ENCODE measurements around the gene TEF. TPM values are rescaled to one million over a fixed set of nuclear protein-coding genes. Genes with fewer than 3 reads are reported as not detected.

The TEF gene
- total and polyA plus RNA-seq, 2 donors from 2014 or later: 19.4 to 34.9 TPM

DNA sequence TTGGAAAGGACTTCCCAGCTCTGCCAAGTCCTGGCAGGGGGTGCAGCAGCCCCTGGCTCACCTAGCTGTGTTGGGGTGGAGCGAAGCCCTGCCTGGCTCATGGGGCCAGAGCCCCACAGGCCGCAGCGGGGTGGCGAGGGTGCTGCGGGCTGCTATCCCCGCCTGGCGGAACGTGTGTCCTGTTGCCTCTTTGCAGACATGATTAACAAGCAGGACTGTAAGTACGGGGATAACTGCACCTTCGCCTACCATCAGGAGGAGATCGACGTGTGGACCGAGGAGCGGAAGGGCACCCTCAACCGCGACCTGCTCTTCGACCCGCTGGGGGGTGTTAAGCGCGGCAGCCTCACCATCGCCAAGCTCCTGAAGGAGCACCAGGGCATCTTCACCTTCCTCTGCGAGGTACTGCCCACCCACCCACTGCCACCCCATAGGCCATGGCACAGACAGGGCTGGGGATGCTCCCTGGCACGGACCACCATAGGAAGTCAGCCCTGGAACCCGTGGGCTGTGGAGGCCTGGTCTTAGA is 35.9 kb upstream of the TEF start:
- Histone ChIP-seq H3K27ac (ENCODE audit: low read depth in 2 of 2, low read length in 2 of 2) (no peak overlapping the region), H3K27me3 (ENCODE audit: control insufficient read depth, insufficient read depth, low read length) (no peaks in the 10 kb centered on the region), H3K4me3 (ENCODE audit: low read length in 3 of 3) (no peak overlapping the region), H3K9me3 (ENCODE audit: control insufficient read depth in 2 of 3, insufficient read depth in 1 of 3, low read length in 3 of 3) (no peaks in the 10 kb centered on the region), H3K36me3 (ENCODE audit: control insufficient read depth in 2 of 3, insufficient read depth in 3 of 3, low read length in 3 of 3) (peaks cover 0 to 36% (median 27%) of the 10 kb centered on the region in 3 donors), H3K9ac (ENCODE audit: low read length in 3 of 3) (no peak overlapping the region), H3K4me1 (ENCODE audit: control insufficient read depth in 2 of 3, insufficient read depth in 2 of 3, low read depth in 1 of 3, low read length in 3 of 3) (peaks cover 0 to 29% (median 4%) of the 10 kb centered on the region in 3 donors)
- DNase-seq (no peak), FAIRE-seq (no peak)
- TF ChIP-seq, protein P1, sequence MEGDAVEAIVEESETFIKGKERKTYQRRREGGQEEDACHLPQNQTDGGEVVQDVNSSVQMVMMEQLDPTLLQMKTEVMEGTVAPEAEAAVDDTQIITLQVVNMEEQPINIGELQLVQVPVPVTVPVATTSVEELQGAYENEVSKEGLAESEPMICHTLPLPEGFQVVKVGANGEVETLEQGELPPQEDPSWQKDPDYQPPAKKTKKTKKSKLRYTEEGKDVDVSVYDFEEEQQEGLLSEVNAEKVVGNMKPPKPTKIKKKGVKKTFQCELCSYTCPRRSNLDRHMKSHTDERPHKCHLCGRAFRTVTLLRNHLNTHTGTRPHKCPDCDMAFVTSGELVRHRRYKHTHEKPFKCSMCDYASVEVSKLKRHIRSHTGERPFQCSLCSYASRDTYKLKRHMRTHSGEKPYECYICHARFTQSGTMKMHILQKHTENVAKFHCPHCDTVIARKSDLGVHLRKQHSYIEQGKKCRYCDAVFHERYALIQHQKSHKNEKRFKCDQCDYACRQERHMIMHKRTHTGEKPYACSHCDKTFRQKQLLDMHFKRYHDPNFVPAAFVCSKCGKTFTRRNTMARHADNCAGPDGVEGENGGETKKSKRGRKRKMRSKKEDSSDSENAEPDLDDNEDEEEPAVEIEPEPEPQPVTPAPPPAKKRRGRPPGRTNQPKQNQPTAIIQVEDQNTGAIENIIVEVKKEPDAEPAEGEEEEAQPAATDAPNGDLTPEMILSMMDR (IDR thresholded peaks at IDR 0.05; ENCODE audit: borderline replicate concordance, extremely low read depth, insufficient read depth): no peak
- intact Hi-C loops (cut with DNase I): no loop called here

DNA sequence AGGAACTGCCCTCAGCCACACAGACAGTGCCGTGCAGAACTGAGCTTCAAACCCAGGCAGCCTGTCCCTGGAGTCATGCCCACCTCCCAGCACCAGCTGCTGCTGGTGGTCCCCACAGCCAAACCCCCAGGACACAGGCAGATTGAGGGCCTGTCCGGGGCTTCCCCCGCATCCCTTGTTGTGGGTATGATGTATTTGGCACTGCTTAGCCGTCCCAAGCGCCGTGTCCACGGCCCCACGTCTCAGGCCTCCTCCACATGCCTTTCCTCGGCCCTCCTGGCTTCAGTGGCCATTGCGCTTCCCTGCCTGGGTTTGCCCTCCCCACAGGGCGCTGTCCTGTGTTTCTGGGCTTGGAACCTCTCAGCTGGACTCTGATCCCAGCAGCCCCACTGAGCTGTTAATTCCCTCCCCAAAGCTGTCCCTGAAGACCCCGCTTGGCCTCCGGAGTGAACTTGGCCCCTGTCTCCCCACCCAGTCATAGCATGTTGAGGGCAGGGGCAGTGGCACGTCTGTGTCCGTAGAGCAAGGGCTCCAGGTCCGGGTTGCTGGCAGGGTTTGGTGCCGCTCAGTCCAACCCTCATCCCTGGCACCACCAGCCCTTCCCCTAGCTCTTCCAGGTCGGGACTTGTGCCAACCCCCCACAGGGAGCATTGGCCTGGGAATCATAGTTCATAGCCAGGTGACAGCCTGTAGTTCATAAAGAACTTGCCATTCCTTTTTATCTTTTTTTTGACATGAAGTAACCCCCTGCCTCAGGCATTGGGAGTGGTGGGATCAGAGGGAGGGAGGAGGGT is 34.5 kb upstream of the TEF start:
- Histone ChIP-seq H3K9me3 (ENCODE audit: control insufficient read depth in 2 of 3, insufficient read depth in 1 of 3, low read length in 3 of 3) (no peaks in the 10 kb centered on the region), H3K27ac (ENCODE audit: low read depth in 2 of 2, low read length in 2 of 2) (peak overlapping the region in 1 of 2 donors; percentile 76), H3K4me1 (ENCODE audit: control insufficient read depth in 2 of 3, insufficient read depth in 2 of 3, low read depth in 1 of 3, low read length in 3 of 3) (peaks cover 0 to 32% (median 4%) of the 10 kb centered on the region in 3 donors), H3K36me3 (ENCODE audit: control insufficient read depth in 2 of 3, insufficient read depth in 3 of 3, low read length in 3 of 3) (peaks cover 2 to 39% (median 35%) of the 10 kb centered on the region in 3 donors), H3K27me3 (ENCODE audit: control insufficient read depth, insufficient read depth, low read length) (no peaks in the 10 kb centered on the region), H3K4me3 (ENCODE audit: low read length in 3 of 3) (no peak overlapping the region), H3K9ac (ENCODE audit: low read length in 3 of 3) (no peak overlapping the region)
- intact Hi-C loops (cut with DNase I): no loop called here
- TF ChIP-seq, protein P1 (IDR thresholded peaks at IDR 0.05; ENCODE audit: borderline replicate concordance, extremely low read depth, insufficient read depth): no peak
- FAIRE-seq (no peak), DNase-seq (no peak)

DNA sequence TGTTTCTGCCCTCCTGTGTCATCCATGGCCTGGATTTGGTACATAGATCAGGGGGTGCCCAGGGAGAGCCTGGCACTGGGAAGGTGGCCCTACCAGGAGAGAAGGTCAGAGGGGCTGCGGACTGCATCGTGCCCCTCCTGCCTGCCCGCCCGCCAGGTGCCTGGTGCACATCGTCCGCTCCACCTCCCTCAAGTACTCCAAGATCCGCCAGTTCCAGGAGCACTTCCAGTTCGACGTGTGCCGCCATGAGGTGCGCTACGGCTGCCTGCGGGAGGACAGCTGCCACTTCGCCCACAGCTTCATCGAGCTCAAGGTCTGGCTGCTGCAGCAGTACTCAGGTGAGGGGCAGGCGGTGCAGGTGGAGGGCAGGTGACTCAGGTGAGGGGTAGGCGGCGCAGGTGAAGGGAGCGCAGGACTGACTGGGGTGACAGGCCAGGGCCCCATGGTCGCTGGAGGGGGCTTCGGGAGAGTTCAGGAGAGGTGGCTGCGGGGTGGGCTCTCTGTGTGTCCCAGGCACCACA is 32.7 kb upstream of the TEF start:
- Histone ChIP-seq H3K36me3 (ENCODE audit: control insufficient read depth in 2 of 3, insufficient read depth in 3 of 3, low read length in 3 of 3) (peaks cover 4 to 44% (median 36%) of the 10 kb centered on the region in 3 donors), H3K4me3 (ENCODE audit: low read length in 3 of 3) (no peak overlapping the region), H3K9me3 (ENCODE audit: control insufficient read depth in 2 of 3, insufficient read depth in 1 of 3, low read length in 3 of 3) (no peaks in the 10 kb centered on the region), H3K4me1 (ENCODE audit: control insufficient read depth in 2 of 3, insufficient read depth in 2 of 3, low read depth in 1 of 3, low read length in 3 of 3) (peaks cover 0 to 26% (median 4%) of the 10 kb centered on the region in 3 donors), H3K27me3 (ENCODE audit: control insufficient read depth, insufficient read depth, low read length) (no peaks in the 10 kb centered on the region), H3K9ac (ENCODE audit: low read length in 3 of 3) (no peak overlapping the region), H3K27ac (ENCODE audit: low read depth in 2 of 2, low read length in 2 of 2) (no peak overlapping the region)
- TF ChIP-seq, protein P1 (IDR thresholded peaks at IDR 0.05; ENCODE audit: borderline replicate concordance, extremely low read depth, insufficient read depth): no peak
- FAIRE-seq: no peak
- intact Hi-C loops (cut with DNase I): no loop called here
- DNase-seq: no peak

Measured in kidney (tissue), 14 donors.